Measurements from ENCODE around the gene JTB.

DNA sequence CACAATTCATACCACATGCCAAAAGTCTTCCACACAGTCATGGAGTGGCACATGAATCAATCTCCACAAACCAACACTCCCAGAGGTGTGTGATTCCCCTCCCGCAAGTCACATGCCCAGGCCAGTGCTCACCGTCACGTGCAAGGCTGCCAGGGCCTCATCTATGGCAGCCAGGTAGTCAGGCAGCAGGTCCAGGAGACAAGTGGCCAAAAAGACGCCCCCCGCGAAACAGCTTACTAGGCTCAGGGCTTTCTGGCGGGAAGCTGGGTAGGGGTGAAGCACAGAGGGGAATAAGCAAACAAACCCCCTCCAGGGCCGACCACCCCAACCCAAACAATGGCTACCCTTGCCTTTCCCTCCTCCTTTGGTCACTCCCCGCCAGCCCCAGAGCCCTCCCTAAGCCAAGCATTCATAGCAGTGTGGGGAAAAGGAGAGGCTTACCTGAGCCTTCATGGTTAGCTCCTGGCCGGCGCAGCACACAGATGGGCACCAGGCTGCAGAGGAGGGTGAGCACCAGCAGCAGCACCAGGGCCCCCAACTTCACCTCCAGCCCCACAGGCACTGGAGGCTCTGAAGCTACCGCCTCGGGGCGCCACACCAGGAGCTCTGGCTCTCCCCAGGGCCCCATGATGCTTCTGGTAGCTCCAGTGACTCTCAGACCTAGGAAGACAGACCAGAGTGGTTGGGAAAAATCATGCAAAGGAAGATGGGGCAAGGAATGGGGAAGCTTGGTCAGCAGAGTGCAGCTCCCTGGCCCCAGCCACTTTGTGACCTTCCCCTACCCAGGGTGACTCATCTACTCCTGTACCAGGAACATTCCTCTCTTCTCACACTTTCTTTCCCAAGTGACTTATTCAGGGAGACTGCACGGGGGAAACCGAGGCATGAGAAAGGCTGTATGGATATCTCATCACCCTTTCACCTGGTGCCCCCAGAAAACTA is 15.1 kb downstream of the JTB start:
- TF ChIP-seq, protein P1, sequence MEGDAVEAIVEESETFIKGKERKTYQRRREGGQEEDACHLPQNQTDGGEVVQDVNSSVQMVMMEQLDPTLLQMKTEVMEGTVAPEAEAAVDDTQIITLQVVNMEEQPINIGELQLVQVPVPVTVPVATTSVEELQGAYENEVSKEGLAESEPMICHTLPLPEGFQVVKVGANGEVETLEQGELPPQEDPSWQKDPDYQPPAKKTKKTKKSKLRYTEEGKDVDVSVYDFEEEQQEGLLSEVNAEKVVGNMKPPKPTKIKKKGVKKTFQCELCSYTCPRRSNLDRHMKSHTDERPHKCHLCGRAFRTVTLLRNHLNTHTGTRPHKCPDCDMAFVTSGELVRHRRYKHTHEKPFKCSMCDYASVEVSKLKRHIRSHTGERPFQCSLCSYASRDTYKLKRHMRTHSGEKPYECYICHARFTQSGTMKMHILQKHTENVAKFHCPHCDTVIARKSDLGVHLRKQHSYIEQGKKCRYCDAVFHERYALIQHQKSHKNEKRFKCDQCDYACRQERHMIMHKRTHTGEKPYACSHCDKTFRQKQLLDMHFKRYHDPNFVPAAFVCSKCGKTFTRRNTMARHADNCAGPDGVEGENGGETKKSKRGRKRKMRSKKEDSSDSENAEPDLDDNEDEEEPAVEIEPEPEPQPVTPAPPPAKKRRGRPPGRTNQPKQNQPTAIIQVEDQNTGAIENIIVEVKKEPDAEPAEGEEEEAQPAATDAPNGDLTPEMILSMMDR (conservative IDR thresholded peaks at IDR 0.05; ENCODE audit: low read depth, low read length) = no peak
- TF ChIP-seq EZH2 (IDR thresholded peaks at IDR 0.05; ENCODE audit: borderline replicate concordance, low read depth, low read length, poor library complexity, severe bottlenecking) = no peak

All from A673 (cell line).